ENCODE results near the gene IL4.

DNA sequence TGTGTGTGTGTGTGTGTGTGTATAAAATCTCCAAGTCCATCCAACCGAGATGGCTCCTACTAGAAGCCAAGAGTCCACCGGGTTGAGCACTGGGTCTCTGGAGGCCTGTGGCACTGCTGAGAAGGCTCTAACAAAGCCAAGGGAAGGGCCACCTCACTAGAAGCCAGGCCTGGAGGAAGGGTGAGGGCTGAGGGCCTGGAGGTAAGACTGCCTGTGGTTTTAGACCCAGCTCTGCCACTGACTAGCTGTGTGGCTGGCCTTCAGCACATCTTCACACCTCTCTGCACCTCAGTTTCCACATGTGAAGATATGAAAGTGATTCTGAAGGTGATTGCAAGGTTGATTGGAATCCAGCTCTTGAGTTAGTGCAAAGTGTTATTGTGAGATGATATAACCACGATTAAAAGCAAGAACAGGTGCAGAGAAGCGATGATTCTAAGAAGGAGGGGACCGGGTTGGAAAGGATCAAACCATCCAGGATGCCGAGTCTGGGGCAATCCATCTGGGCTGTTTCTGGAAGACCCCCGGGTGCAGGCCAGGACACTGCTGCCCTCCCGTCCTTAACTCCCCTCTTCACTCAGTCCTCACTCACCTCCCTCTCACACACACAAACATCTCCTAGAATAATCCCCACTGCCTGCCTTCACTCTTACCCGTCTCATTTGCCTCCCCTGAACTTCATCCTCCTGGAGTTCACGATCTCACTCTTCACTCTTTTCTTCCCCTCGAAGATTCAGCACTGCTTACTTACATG, 2.3 kb downstream of the IL4 start:
- TF ChIP-seq, protein P1, sequence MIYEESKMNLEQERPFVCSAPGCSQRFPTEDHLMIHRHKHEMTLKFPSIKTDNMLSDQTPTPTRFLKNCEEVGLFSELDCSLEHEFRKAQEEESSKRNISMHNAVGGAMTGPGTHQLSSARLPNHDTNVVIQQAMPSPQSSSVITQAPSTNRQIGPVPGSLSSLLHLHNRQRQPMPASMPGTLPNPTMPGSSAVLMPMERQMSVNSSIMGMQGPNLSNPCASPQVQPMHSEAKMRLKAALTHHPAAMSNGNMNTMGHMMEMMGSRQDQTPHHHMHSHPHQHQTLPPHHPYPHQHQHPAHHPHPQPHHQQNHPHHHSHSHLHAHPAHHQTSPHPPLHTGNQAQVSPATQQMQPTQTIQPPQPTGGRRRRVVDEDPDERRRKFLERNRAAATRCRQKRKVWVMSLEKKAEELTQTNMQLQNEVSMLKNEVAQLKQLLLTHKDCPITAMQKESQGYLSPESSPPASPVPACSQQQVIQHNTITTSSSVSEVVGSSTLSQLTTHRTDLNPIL (CRISPR knock-in tag; IDR thresholded peaks at IDR 0.05; ENCODE audit: low read depth) = no peak
- TF ChIP-seq ARNTL (CRISPR knock-in tag; IDR thresholded peaks at IDR 0.05; ENCODE audit: borderline replicate concordance, low read depth) (no peak), PATZ1 (CRISPR knock-in tag; IDR thresholded peaks at IDR 0.05; ENCODE audit: borderline replicate concordance) (no peak), RARB (CRISPR knock-in tag; IDR thresholded peaks at IDR 0.05) (no peak), ZNF70 (CRISPR knock-in tag; IDR thresholded peaks at IDR 0.05) (no peak), ESRRG (CRISPR knock-in tag; IDR thresholded peaks at IDR 0.05) (no peak), SNAI2 (CRISPR knock-in tag; IDR thresholded peaks at IDR 0.05) (no peak), TCF4 (CRISPR knock-in tag; IDR thresholded peaks at IDR 0.05; ENCODE audit: borderline replicate concordance) (no peak), PPARA (CRISPR knock-in tag; IDR thresholded peaks at IDR 0.05; ENCODE audit: borderline replicate concordance) (no peak), BACH2 (CRISPR knock-in tag; IDR thresholded peaks at IDR 0.05; ENCODE audit: borderline replicate concordance) (no peak), OSR1 (CRISPR knock-in tag; IDR thresholded peaks at IDR 0.05) (no peak), ZFP30 (CRISPR knock-in tag; IDR thresholded peaks at IDR 0.05) (no peak), POU6F1 (CRISPR knock-in tag; IDR thresholded peaks at IDR 0.05; ENCODE audit: borderline replicate concordance, low read depth) (no peak)
- TF ChIP-seq, protein P2, sequence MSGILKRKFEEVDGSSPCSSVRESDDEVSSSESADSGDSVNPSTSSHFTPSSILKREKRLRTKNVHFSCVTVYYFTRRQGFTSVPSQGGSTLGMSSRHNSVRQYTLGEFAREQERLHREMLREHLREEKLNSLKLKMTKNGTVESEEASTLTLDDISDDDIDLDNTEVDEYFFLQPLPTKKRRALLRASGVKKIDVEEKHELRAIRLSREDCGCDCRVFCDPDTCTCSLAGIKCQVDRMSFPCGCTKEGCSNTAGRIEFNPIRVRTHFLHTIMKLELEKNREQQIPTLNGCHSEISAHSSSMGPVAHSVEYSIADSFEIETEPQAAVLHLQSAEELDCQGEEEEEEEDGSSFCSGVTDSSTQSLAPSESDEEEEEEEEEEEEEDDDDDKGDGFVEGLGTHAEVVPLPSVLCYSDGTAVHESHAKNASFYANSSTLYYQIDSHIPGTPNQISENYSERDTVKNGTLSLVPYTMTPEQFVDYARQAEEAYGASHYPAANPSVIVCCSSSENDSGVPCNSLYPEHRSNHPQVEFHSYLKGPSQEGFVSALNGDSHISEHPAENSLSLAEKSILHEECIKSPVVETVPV (CRISPR knock-in tag; IDR thresholded peaks at IDR 0.05) = no peak
